Spinal cord (tissue), 10 donors: Measurements from ENCODE around the gene NTRK3. TPM values are rescaled to one million over a fixed set of nuclear protein-coding genes. Genes with fewer than 3 reads are reported as not detected.

ENCODE experiments used
- DNase-seq, 6 donors: peaks; one replicate each; pipeline versions ENCODE4 v3.0.0 to v3.0.0-alpha.2; 2013 to 2015; ENCODE audit warnings: low spot score in 6 of 6, low read depth in 4 of 6
- H3K27ac ChIP-seq: one replicate; pipeline ENCODE4 v1.5.1; 2013; ENCODE audit warnings: low read depth, low read length, control low read depth
- H3K27me3 ChIP-seq: one replicate; pipeline ENCODE4 v1.6.1; 2013; ENCODE audit warnings: low read length; ENCODE audit not compliant: control insufficient read depth, insufficient read depth
- H3K36me3 ChIP-seq: one replicate; pipeline ENCODE4 v1.6.1; 2013; ENCODE audit warnings: low read length; ENCODE audit not compliant: control insufficient read depth, insufficient read depth
- H3K4me1 ChIP-seq: one replicate; pipeline ENCODE4 v1.6.1; 2013; ENCODE audit warnings: low read length; ENCODE audit not compliant: control insufficient read depth, insufficient read depth
- H3K4me3 ChIP-seq: one replicate; pipeline ENCODE4 v1.5.1; 2013; ENCODE audit warnings: low read depth, low read length, control low read depth
- H3K9me3 ChIP-seq: one replicate; pipeline ENCODE4 v1.6.1; 2013; ENCODE audit warnings: low read length; ENCODE audit not compliant: control insufficient read depth, insufficient read depth
- WGBS: methylation state at CpG from one replicate; pipeline ENCODE4 v1.1.5; 2013; ENCODE audit warnings: missing lambda C conversion rate; ENCODE audit not compliant: insufficient coverage; 5-methylcytosine and 5-hydroxymethylcytosine counted together
- polyA plus RNA-seq, 2 donors: library from polyadenylated mRNA; unstranded; fragments of 120-200 nt; gene quantifications; one replicate each; pipeline ENCODE4 v1.2.1, GENCODE V29; 2013; ENCODE audit not compliant: insufficient read length in 2 of 2
- total RNA-seq, 2 donors: library from RNA; depleted of rRNA in 1 of 2; stranded (reverse); fragments of 120-200 nt in 1 of 2; fragments of >200 nt in 1 of 2; gene quantifications; one replicate each; pipeline versions ENCODE4 v1.2.3 to v1.2.4, GENCODE V29; 2013 to 2014
- donor health status: healthy.

The NTRK3 gene
- total and polyA plus RNA-seq, 4 donors, result 49.5 to 68.1 (median 60.9) TPM

GRCh38 chr15:87938031-87938430 lies 318.5 kb downstream of the NTRK3 start:
- Histone ChIP-seq H3K27me3 (no peaks in the 10 kb centered on the region), H3K9me3 (no peaks in the 10 kb centered on the region), H3K4me3 (no peak overlapping the region), H3K36me3 (peaks cover 12% of the 10 kb centered on the region), H3K4me1 (peaks cover 12% of the 10 kb centered on the region), H3K27ac (no peak overlapping the region)
- DNase-seq, result no peak
- WGBS, result no CpG with 5 or more reads among the region's 1 CpG

- H3K4me3 ChIP-seq, result no peak overlapping the region
- no peak for DNase-seq
- peaks cover 7% of the 10 kb centered on the region for H3K4me1 ChIP-seq
- 50% methylated on average over 1 of the region's 2 CpGs for WGBS
- H3K9me3 ChIP-seq, result no peaks in the 10 kb centered on the region
- H3K27ac ChIP-seq, result no peak overlapping the region
- no peaks in the 10 kb centered on the region for H3K27me3 ChIP-seq
- H3K36me3 ChIP-seq, result peaks cover 13% of the 10 kb centered on the region
Measured at GRCh38 chr15:87935583-87935982, 321.0 kb downstream of the NTRK3 start.

GRCh38 chr15:87931584-87931983 lies 325.0 kb downstream of the NTRK3 start:
- H3K9me3 ChIP-seq, result no peaks in the 10 kb centered on the region
- no peak overlapping the region for H3K27ac ChIP-seq
- no peaks in the 10 kb centered on the region for H3K4me1 ChIP-seq
- no peaks in the 10 kb centered on the region for H3K27me3 ChIP-seq
- WGBS, result no CpG with 5 or more reads among the region's 2 CpGs
- peaks cover 13% of the 10 kb centered on the region for H3K36me3 ChIP-seq
- no peak for DNase-seq
- no peak overlapping the region for H3K4me3 ChIP-seq

GRCh38 chr15:87930457-87930856 lies 326.1 kb downstream of the NTRK3 start:
- no peaks in the 10 kb centered on the region for H3K27me3 ChIP-seq
- H3K9me3 ChIP-seq, result no peaks in the 10 kb centered on the region
- no peaks in the 10 kb centered on the region for H3K4me1 ChIP-seq
- 57% methylated on average over 4 of the region's 5 CpGs for WGBS
- H3K36me3 ChIP-seq, result peaks cover 13% of the 10 kb centered on the region
- no peak for DNase-seq
- no peak overlapping the region for H3K4me3 ChIP-seq
- H3K27ac ChIP-seq, result no peak overlapping the region

DNA sequence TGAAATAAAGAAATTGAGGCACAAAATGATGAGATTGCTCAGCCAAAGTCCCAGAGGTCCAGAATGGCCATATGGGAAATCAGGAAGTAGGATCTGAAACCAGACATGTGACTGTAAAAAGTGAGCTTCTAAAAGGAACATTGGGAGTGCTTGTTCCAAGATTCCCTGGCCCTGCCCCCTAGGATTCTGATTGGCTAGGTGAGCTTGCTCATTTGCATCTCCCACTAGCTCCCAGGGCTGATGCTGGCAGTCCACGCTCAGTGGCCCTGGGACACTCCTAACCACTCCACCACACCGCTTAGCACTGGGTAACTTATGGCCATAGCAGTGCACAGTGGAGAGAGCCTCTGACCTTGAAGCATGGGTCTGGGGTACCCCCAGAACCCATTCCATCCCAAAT lies 326.7 kb downstream of the NTRK3 start:
- peak in 1 of 6 donors; percentile 12 for DNase-seq
- no peaks in the 10 kb centered on the region for H3K27me3 ChIP-seq
- WGBS, result 96% methylated on average over 2 of the region's 2 CpGs
- H3K36me3 ChIP-seq, result peaks cover 13% of the 10 kb centered on the region
- H3K9me3 ChIP-seq, result no peaks in the 10 kb centered on the region
- no peaks in the 10 kb centered on the region for H3K4me1 ChIP-seq
- H3K27ac ChIP-seq, result no peak overlapping the region
- H3K4me3 ChIP-seq, result no peak overlapping the region

- DNase-seq, result no peak
- Histone ChIP-seq H3K27me3 (no peaks in the 10 kb centered on the region), H3K27ac (no peak overlapping the region), H3K36me3 (peaks cover 8% of the 10 kb centered on the region), H3K4me1 (no peaks in the 10 kb centered on the region), H3K4me3 (no peak overlapping the region), H3K9me3 (no peaks in the 10 kb centered on the region)
- WGBS, result 86% methylated on average over 1 of the region's 1 CpG
Measured at GRCh38 chr15:87924433-87924832, 332.1 kb downstream of the NTRK3 start.

DNA sequence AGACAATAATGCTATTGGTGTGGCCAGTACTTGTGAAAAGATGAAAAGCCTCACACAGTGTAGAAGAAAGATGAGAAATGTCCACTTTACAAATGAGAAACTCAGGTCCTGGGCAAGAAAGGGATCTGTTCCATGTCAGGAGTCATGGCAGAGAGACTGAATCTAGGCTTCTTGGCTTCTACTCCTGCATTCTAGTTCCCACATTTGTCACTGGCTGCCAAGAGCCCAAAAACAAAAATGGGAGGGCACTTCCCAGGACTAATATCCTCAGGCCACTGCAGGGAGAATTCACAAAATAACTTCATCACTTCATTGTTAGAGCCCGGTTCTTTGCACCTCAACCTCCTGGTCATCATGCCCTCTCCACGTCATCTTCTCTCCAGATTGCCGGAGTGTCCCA lies 337.5 kb downstream of the NTRK3 start:
- Histone ChIP-seq H3K27ac (no peak overlapping the region), H3K27me3 (no peaks in the 10 kb centered on the region), H3K4me1 (no peaks in the 10 kb centered on the region), H3K4me3 (no peak overlapping the region), H3K36me3 (no peaks in the 10 kb centered on the region), H3K9me3 (no peaks in the 10 kb centered on the region)
- DNase-seq, result no peak
- WGBS, result 100% methylated on average over 1 of the region's 3 CpGs

DNA sequence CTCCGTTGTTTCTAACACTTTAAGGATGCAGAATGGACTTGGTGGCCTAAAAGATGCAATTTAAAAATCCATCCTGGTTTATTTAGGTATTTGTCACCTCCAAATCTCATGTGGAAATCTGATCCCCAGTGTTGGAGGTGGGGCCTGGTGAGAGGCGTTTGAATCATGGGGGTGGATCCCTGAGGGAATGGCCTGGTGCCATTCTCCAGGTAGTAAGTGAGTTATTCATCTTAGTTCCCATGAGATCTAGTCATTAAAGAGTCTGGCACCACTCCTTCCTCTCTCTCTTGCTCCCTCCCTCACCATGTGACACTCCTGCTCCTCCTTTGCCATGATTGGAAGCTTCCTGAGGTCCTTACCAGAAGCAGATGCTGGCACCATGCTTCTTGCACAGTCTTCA lies 339.1 kb downstream of the NTRK3 start:
- Histone ChIP-seq H3K4me3 (no peak overlapping the region), H3K27me3 (no peaks in the 10 kb centered on the region), H3K36me3 (no peaks in the 10 kb centered on the region), H3K4me1 (no peaks in the 10 kb centered on the region), H3K27ac (no peak overlapping the region), H3K9me3 (no peaks in the 10 kb centered on the region)
- no CpG with 5 or more reads among the region's 2 CpGs for WGBS
- no peak for DNase-seq

GRCh38 chr15:87916208-87916607 lies 340.3 kb downstream of the NTRK3 start:
- H3K27ac ChIP-seq, result no peak overlapping the region
- no peak overlapping the region for H3K4me3 ChIP-seq
- H3K4me1 ChIP-seq, result no peaks in the 10 kb centered on the region
- DNase-seq, result no peak
- no peaks in the 10 kb centered on the region for H3K36me3 ChIP-seq
- H3K9me3 ChIP-seq, result no peaks in the 10 kb centered on the region
- no peaks in the 10 kb centered on the region for H3K27me3 ChIP-seq
- WGBS, result no CpG with 5 or more reads among the region's 5 CpGs

DNA sequence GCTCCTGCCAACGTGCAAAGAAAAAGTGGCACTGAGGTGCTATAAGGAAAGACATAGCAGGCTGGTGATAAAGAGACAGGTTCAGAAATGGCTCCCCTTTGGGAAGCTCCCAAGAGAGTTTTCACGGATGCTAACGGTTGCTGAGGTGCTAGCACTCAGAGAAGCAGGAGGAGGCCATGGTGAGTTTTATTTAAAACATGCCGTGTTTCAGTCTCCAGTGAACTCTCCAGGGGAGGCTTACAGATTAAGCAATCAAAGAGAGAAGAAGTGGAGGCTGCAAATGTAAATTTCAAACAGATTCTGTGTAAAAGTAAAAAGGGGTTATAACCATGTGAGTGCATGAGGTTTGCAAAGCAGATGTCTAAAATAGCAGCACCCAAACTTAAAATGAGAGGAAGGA lies 346.2 kb downstream of the NTRK3 start:
- peaks cover 5% of the 10 kb centered on the region for H3K36me3 ChIP-seq
- H3K4me3 ChIP-seq, result no peak overlapping the region
- no peaks in the 10 kb centered on the region for H3K9me3 ChIP-seq
- peaks cover 5% of the 10 kb centered on the region for H3K4me1 ChIP-seq
- WGBS, result 31% methylated on average over 4 of the region's 4 CpGs
- no peaks in the 10 kb centered on the region for H3K27me3 ChIP-seq
- no peak overlapping the region for H3K27ac ChIP-seq
- peak in 2 of 6 donors; percentile 22 to 68 for DNase-seq
